22Rv1 (cell line): ENCODE measurements around the gene HDAC2.

ENCODE experiments used
- H3K27ac ChIP-seq: fragments of 450-650 bp; 2 replicates; pipeline ENCODE4 v1.5.1; 2017
- ZFX ChIP-seq: fragments of 450-650 bp; IDR thresholded peaks from 2 replicates; pipeline ENCODE4 v1.6.1; 2017; ENCODE audit warnings: antibody characterized with exemption, borderline replicate concordance
- TF ChIP-seq, protein P1 (sequence below): fragments of 450-650 bp; IDR thresholded peaks from 2 replicates; pipeline ENCODE4 v1.5.1; 2017; ENCODE audit warnings: mild to moderate bottlenecking

The HDAC2 gene

DNA sequence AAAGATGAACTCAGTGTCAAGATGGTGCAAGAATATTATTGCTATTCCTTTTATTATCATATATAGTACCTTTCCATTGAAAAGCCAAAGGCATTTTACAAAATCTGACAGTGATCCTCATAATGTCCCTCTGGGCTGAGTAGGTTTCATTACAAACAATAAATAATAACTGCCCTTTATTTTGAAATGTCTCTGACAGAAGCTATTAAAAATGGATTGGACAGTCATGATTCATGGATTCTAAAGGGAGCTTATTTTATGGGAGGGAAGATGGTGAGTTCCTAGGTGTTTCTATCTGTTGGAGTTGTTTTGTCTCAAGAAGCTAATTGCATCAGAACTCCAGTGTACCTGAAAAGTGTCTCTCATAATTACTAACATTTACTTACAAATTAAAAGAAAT lies 30.4 kb upstream of the HDAC2 start:
- TF ChIP-seq, protein P1, sequence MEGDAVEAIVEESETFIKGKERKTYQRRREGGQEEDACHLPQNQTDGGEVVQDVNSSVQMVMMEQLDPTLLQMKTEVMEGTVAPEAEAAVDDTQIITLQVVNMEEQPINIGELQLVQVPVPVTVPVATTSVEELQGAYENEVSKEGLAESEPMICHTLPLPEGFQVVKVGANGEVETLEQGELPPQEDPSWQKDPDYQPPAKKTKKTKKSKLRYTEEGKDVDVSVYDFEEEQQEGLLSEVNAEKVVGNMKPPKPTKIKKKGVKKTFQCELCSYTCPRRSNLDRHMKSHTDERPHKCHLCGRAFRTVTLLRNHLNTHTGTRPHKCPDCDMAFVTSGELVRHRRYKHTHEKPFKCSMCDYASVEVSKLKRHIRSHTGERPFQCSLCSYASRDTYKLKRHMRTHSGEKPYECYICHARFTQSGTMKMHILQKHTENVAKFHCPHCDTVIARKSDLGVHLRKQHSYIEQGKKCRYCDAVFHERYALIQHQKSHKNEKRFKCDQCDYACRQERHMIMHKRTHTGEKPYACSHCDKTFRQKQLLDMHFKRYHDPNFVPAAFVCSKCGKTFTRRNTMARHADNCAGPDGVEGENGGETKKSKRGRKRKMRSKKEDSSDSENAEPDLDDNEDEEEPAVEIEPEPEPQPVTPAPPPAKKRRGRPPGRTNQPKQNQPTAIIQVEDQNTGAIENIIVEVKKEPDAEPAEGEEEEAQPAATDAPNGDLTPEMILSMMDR: no peak
- no peak for TF ChIP-seq ZFX
- H3K27ac ChIP-seq: no peak overlapping the region

DNA sequence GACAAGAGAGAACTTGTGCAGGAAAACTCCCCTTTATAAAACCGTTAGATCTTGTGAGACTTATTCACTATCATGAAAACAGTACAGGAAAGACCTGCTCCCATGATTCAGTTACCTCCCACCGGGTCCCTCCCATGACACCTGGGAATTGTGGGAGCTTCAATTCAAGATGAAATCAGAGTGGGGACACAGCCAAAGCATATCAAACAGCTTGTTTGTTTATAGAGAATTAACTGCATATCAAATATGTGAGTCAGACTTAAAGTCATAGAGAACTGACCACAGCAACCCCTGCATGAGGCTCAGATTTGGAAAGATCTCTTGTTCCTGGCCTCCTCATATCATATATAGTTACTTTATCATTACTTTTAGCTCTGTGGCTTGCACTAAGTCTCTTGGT lies 29.1 kb upstream of the HDAC2 start:
- TF ChIP-seq, protein P1: no peak
- no peak for TF ChIP-seq ZFX
- H3K27ac ChIP-seq: no peak overlapping the region

DNA sequence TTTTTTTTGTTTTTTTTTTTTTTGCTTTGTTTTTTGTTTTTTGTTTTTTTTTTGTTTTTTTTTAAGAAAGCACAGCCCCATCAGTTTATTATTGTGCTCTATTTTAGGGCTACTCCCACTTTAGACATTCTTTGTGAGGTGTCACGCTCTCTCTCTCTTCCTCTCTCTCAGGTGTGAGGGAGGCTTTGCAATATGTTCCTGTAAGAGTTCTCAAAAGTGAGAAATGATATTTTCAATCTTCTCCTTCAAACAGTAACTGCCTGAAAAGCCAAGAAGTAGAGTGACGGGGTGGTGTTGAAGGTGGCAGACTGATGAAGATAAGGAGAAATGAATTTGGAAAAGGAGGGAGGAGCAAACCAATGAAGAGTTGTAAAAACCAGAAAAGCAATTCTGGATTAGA lies 28.3 kb upstream of the HDAC2 start:
- H3K27ac ChIP-seq: no peak overlapping the region
- TF ChIP-seq, protein P1: no peak

DNA sequence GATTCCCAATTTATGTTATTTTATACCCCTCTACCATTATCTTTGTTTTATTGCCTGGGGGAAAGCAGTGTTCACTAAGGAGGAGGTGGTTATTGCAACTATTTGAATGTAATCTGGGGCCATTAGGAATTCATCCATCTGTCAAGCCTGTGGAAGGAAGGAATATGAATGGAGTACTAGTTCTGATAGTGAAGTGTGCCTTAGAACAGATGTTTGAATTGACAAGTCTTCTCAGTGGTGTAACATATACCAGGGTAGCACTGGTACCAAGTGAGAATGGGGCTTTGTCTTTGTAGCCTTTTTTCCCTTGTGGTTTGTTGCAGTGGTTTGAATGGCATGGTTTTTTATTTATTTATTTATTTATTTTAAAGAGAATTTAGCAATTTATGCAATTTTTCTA lies 27.9 kb upstream of the HDAC2 start:
- no peak for TF ChIP-seq ZFX
- TF ChIP-seq, protein P1: no peak
- H3K27ac ChIP-seq: no peak overlapping the region

DNA sequence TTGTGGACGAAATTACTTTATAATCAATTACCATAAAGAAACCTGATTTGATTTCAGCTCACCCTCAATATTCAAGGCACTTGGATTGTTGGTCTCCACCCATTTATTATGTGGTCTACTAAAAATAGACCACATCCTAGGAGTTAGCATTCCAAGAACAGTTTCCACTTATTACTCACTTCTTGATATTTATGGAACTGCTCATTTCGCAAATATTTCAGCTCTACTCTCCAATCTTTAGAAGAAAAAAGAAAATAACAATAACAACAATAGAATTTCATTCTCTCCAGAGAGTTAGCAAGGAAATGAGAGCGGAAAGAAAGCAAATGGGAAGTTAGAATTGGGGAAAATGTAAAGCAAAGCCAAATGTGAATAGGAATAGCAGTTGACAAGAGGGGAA lies 26.2 kb upstream of the HDAC2 start:
- TF ChIP-seq, protein P1: no peak
- no peak for TF ChIP-seq ZFX
- no peak overlapping the region for H3K27ac ChIP-seq

DNA sequence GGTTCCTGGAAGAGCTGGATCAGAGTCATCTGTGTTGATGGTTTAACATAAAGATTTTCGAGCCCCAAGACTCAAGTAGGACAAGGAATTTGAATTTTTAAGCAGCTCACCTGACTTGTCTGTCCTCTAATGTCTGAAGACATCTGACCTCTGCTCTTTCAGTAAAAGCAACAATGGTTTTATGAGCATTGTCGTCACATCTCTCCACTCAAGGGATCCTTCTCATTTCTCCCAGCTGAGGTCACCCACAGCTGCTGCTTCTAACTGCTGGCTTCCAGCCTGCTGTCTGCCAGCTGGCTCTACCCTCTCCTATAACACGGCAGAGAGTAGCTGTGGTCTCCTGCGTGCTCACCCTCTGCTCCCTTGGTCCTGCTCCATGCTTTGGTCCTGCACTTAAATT lies 24.7 kb upstream of the HDAC2 start:
- TF ChIP-seq, protein P1: no peak
- TF ChIP-seq ZFX: no peak
- no peak overlapping the region for H3K27ac ChIP-seq

DNA sequence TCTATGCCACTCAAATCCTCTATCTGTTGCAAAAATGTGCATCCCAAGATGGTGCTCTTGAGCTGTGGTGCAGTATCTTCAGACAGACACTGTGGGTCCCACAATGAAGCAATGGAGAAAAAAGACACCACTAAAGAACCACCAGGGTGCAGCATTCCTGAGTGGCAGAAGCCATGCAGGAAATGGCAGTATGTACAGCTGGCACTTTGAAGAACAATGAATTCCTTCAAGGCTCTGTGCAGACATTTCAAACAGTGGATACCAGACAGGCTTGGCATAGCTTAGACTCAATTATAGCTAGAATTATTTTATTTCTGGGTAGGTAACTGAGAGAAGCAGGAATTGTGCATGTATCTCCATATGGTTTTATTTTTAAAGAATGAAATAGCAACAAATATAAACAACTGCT lies 24.0 kb upstream of the HDAC2 start:
- H3K27ac ChIP-seq: no peak overlapping the region
- TF ChIP-seq, protein P1: peak; percentile 94
- TF ChIP-seq ZFX: no peak
